Activated T-helper 1 cell treated with anti-CD3 and anti-CD28 coated beads, Interleukin-12 subunit alpha, Interleukin-12 subunit beta, Interleukin-2, Interleukin-4 antibody, amounts not matched to agents 30 ng/mL and 10 ng/mL and 1 ng/mL, durations not matched to agents 14 hours and 24 hours and 36 hours (primary cell): ENCODE results near the gene SMPD1. TPM values are rescaled to one million over a fixed set of nuclear protein-coding genes. Genes with fewer than 3 reads are reported as not detected.

ENCODE experiments used
- DNase-seq: peaks from one replicate; pipeline ENCODE4 v3.0.0; 2021; ENCODE audit warnings: low spot score
- H3K27ac Mint-ChIP-seq: one replicate; pipeline ENCODE4 v1.8.0; 2021; ENCODE audit warnings: mild to moderate bottlenecking, mixed read lengths
- H3K27me3 Mint-ChIP-seq: one replicate; pipeline ENCODE4 v1.8.0; 2022; ENCODE audit warnings: mild to moderate bottlenecking, moderate library complexity, mixed read lengths; ENCODE audit not compliant: insufficient read depth
- H3K36me3 Mint-ChIP-seq: one replicate; pipeline ENCODE4 v1.8.0; 2021; ENCODE audit warnings: low read depth, mixed read lengths
- H3K4me1 Mint-ChIP-seq: one replicate; pipeline ENCODE4 v1.8.0; 2021; ENCODE audit warnings: low read depth, mixed read lengths
- H3K4me3 Mint-ChIP-seq: one replicate; pipeline ENCODE4 v1.8.0; 2021; ENCODE audit warnings: mild to moderate bottlenecking, moderate library complexity, mixed read lengths
- H3K9me3 Mint-ChIP-seq: one replicate; pipeline ENCODE4 v1.8.0; 2021; ENCODE audit warnings: mixed read lengths
- intact Hi-C: fragments of 100-400 bp; cut with micrococcal nuclease; formaldehyde crosslinking; loops from one replicate; pipeline ENCODE4 v1.15.1; 2024
- total RNA-seq: library from RNA; stranded (reverse); gene quantifications from 2 replicates; pipeline ENCODE4 v1.2.3, GENCODE V29; 2022

Gene SMPD1
- total RNA-seq, 1 donor from 2014 or later, result 9.4 TPM

GRCh38 chr11:6393989-6394670 is 3.9 kb downstream of the SMPD1 start:
- H3K27ac Mint-ChIP-seq, result no peak overlapping the region
- H3K4me1 Mint-ChIP-seq, result peaks cover 32% of the 10 kb centered on the region

GRCh38 chr11:6395470-6396060 is 5.3 kb downstream of the SMPD1 start:
- H3K9me3 Mint-ChIP-seq, result no peaks in the 10 kb centered on the region
- H3K36me3 Mint-ChIP-seq, result peaks cover 40% of the 10 kb centered on the region
- no peaks in the 10 kb centered on the region for H3K27me3 Mint-ChIP-seq
- peaks cover 23% of the 10 kb centered on the region for H3K4me1 Mint-ChIP-seq
- H3K4me3 Mint-ChIP-seq, result no peak overlapping the region
- H3K27ac Mint-ChIP-seq, result no peak overlapping the region
- DNase-seq, result no peak
- intact Hi-C loops, result no loop called here

More at GRCh38 chr11:6393989-6394670, 3.9 kb downstream of the SMPD1 start:
- Mint-ChIP-seq H3K36me3 (peaks cover 34% of the 10 kb centered on the region), H3K4me3 (no peak overlapping the region), H3K9me3 (no peaks in the 10 kb centered on the region), H3K27me3 (no peaks in the 10 kb centered on the region)
- DNase-seq, result no peak
- intact Hi-C loops, result no loop called here

GRCh38 chr11:6397156-6397555 is 6.9 kb downstream of the SMPD1 start:
- no peaks in the 10 kb centered on the region for H3K27me3 Mint-ChIP-seq
- H3K27ac Mint-ChIP-seq, result no peak overlapping the region
- intact Hi-C loops, result no loop called here
- H3K4me3 Mint-ChIP-seq, result no peak overlapping the region
- no peak for DNase-seq
- H3K9me3 Mint-ChIP-seq, result no peaks in the 10 kb centered on the region
- H3K4me1 Mint-ChIP-seq, result peaks cover 25% of the 10 kb centered on the region
- peaks cover 41% of the 10 kb centered on the region for H3K36me3 Mint-ChIP-seq

GRCh38 chr11:6397636-6398035 is 7.4 kb downstream of the SMPD1 start:
- H3K36me3 Mint-ChIP-seq, result peaks cover 41% of the 10 kb centered on the region
- intact Hi-C loops, result no loop called here
- peaks cover 30% of the 10 kb centered on the region for H3K4me1 Mint-ChIP-seq
- no peak for DNase-seq
- H3K27ac Mint-ChIP-seq, result no peak overlapping the region
- no peak overlapping the region for H3K4me3 Mint-ChIP-seq
- H3K9me3 Mint-ChIP-seq, result no peaks in the 10 kb centered on the region
- no peaks in the 10 kb centered on the region for H3K27me3 Mint-ChIP-seq

- Mint-ChIP-seq H3K36me3 (peaks cover 32% of the 10 kb centered on the region), H3K4me1 (peaks cover 51% of the 10 kb centered on the region), H3K27ac (no peak overlapping the region), H3K9me3 (no peaks in the 10 kb centered on the region), H3K27me3 (no peaks in the 10 kb centered on the region), H3K4me3 (no peak overlapping the region)
- no peak for DNase-seq
- intact Hi-C loops, result loop anchor here (5.0 kb wide), 1 partner anchor 37 kb away; no protein-coding TSS in a partner anchor
These were observed 10.4 kb downstream of the SMPD1 start for GRCh38 chr11:6400431-6401345.

- intact Hi-C loops, result loop anchor here (5.0 kb wide), 1 partner anchor 36 kb away; no protein-coding TSS in a partner anchor
- no peak overlapping the region for H3K27ac Mint-ChIP-seq
These were observed 11.2 kb downstream of the SMPD1 start for GRCh38 chr11:6401464-6401863.

GRCh38 chr11:6402061-6402470 is 11.8 kb downstream of the SMPD1 start:
- no peaks in the 10 kb centered on the region for H3K27me3 Mint-ChIP-seq
- no peak for DNase-seq
- peaks cover 25% of the 10 kb centered on the region for H3K36me3 Mint-ChIP-seq
- H3K4me3 Mint-ChIP-seq, result peak overlapping the region; percentile 80
- no peaks in the 10 kb centered on the region for H3K9me3 Mint-ChIP-seq
- H3K4me1 Mint-ChIP-seq, result peaks cover 55% of the 10 kb centered on the region
- peak overlapping the region; percentile 78 for H3K27ac Mint-ChIP-seq
- intact Hi-C loops, result loop anchor here (1.0 to 5.0 kb wide), 6 partner anchors 11 to 1585 kb away; partner anchors contain the start of genes APBB1, EIF3F, MRPL17 and SMPD1

More at GRCh38 chr11:6401464-6401863, 11.2 kb downstream of the SMPD1 start:
- H3K36me3 Mint-ChIP-seq, result peaks cover 28% of the 10 kb centered on the region
- no peaks in the 10 kb centered on the region for H3K27me3 Mint-ChIP-seq
- peaks cover 55% of the 10 kb centered on the region for H3K4me1 Mint-ChIP-seq
- H3K9me3 Mint-ChIP-seq, result no peaks in the 10 kb centered on the region
- no peak for DNase-seq
- H3K4me3 Mint-ChIP-seq, result no peak overlapping the region

GRCh38 chr11:6402561-6402981 is 12.3 kb downstream of the SMPD1 start:
- Mint-ChIP-seq H3K36me3 (peaks cover 22% of the 10 kb centered on the region), H3K9me3 (no peaks in the 10 kb centered on the region), H3K4me1 (peaks cover 58% of the 10 kb centered on the region), H3K27me3 (no peaks in the 10 kb centered on the region), H3K4me3 (peak overlapping the region; percentile 80), H3K27ac (peak overlapping the region; percentile 78)
- peak; percentile 79 for DNase-seq
- intact Hi-C loops, result loop anchor here (1.0 to 5.0 kb wide), 6 partner anchors 11 to 1584 kb away; partner anchors contain the start of genes APBB1, EIF3F, MRPL17 and SMPD1

GRCh38 chr11:6403539-6403938 is 13.3 kb downstream of the SMPD1 start:
- H3K27me3 Mint-ChIP-seq, result no peaks in the 10 kb centered on the region
- H3K9me3 Mint-ChIP-seq, result no peaks in the 10 kb centered on the region
- H3K27ac Mint-ChIP-seq, result peak overlapping the region; percentile 78
- peaks cover 16% of the 10 kb centered on the region for H3K36me3 Mint-ChIP-seq
- intact Hi-C loops, result loop anchor here (2.0 to 5.0 kb wide), 3 partner anchors 15 to 1583 kb away; partner anchors contain the start of genes APBB1 and EIF3F
- peaks cover 64% of the 10 kb centered on the region for H3K4me1 Mint-ChIP-seq
- no peak overlapping the region for H3K4me3 Mint-ChIP-seq
- no peak for DNase-seq

- Mint-ChIP-seq H3K9me3 (no peaks in the 10 kb centered on the region), H3K27ac (no peak overlapping the region), H3K36me3 (peaks cover 8% of the 10 kb centered on the region), H3K4me3 (no peak overlapping the region), H3K27me3 (no peaks in the 10 kb centered on the region), H3K4me1 (peaks cover 59% of the 10 kb centered on the region)
- DNase-seq, result no peak
- intact Hi-C loops, result loop anchor here (5.0 kb wide), 1 partner anchor 33 kb away; no protein-coding TSS in a partner anchor
These were observed 14.2 kb downstream of the SMPD1 start for GRCh38 chr11:6404342-6405051.

- H3K36me3 Mint-ChIP-seq, result peaks cover 12% of the 10 kb centered on the region
These were observed 14.9 kb downstream of the SMPD1 start for GRCh38 chr11:6405052-6405667.

GRCh38 chr11:6405846-6406245 is 15.6 kb downstream of the SMPD1 start:
- Mint-ChIP-seq H3K27me3 (no peaks in the 10 kb centered on the region), H3K9me3 (no peaks in the 10 kb centered on the region), H3K4me3 (no peak overlapping the region), H3K36me3 (peaks cover 10% of the 10 kb centered on the region), H3K27ac (no peak overlapping the region), H3K4me1 (peaks cover 59% of the 10 kb centered on the region)
- intact Hi-C loops, result no loop called here
- no peak for DNase-seq

More at GRCh38 chr11:6405052-6405667, 14.9 kb downstream of the SMPD1 start:
- Mint-ChIP-seq H3K4me1 (peaks cover 59% of the 10 kb centered on the region), H3K9me3 (no peaks in the 10 kb centered on the region), H3K4me3 (no peak overlapping the region), H3K27ac (no peak overlapping the region), H3K27me3 (no peaks in the 10 kb centered on the region)
- DNase-seq, result no peak
- intact Hi-C loops, result no loop called here
